Measurements from ENCODE around the gene L1CAM. TPM values are rescaled to one million over a fixed set of nuclear protein-coding genes. Genes with fewer than 3 reads are reported as not detected.

The L1CAM gene
- total RNA-seq, 2 donors from 2014 or later, result 1.1 to 1.8 TPM

- Mint-ChIP-seq H3K36me3 (no peaks in the 10 kb centered on the region), H3K27ac (no peak overlapping the region), H3K9me3 (no peaks in the 10 kb centered on the region)
- DNase-seq (ENCODE audit: low spot score in 2 of 2), result no peak
- no peak for ATAC-seq
Observed at GRCh38 chrX:153864561-153865320, 21.2 kb downstream of the L1CAM start.

- no peaks in the 10 kb centered on the region for H3K36me3 Mint-ChIP-seq
- H3K9me3 Mint-ChIP-seq, result no peaks in the 10 kb centered on the region
- DNase-seq (ENCODE audit: low spot score in 2 of 2) (no peak), ATAC-seq (no peak)
- H3K27ac Mint-ChIP-seq, result no peak overlapping the region
Observed at GRCh38 chrX:153864101-153864500, 21.9 kb downstream of the L1CAM start.

- Mint-ChIP-seq H3K9me3 (no peaks in the 10 kb centered on the region), H3K36me3 (no peaks in the 10 kb centered on the region), H3K27ac (no peak overlapping the region)
- ATAC-seq (no peak), DNase-seq (ENCODE audit: low spot score in 2 of 2) (no peak)
Observed at GRCh38 chrX:153863251-153863991, 22.6 kb downstream of the L1CAM start.

DNA sequence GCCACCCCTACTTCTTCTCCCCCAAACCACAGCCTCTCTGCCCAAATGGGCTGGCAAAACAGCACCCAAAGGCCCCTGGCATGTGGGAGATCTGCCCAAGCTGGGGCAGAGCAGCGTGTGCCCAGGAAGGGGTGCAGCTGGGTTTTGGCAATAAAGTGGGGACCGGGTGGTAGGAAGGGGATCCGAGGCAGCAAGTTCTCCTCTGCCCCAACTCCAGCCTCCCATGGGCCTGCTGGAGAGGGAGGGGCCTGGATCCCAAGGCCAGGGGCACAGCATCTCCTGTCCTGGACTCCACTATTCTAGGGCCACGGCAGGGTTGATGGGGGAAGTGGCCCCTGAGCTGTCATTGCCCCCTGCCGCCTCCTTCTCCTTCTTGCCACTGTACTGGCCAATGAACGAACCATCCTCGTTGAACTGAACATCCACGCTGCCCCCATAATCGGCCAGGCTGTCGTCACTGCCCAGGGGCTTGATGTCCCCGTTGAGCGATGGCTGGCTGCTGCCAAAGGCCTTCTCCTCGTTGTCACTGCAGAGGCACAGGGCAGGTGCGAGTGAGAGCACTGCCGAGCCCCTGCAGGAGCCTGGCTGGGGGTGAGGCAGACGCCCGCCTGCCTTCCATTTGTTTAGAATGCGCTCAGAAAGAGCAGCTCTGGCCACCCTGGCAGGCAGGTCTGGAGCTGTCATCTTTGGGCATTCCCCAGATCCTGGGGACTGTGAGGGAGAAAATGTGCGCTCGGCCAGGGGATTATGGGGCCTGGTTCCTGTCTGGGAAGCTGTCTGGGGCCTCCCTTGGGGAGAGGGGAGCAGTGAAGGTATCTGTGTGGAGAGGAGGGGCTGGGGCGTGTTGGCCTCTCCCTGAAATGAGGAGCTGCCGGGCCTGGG is 23.4 kb downstream of the L1CAM start:
- Mint-ChIP-seq H3K9me3 (no peaks in the 10 kb centered on the region), H3K36me3 (no peaks in the 10 kb centered on the region), H3K27ac (no peak overlapping the region)
- no peak for DNase-seq (ENCODE audit: low spot score in 2 of 2)
- no peak for ATAC-seq

DNA sequence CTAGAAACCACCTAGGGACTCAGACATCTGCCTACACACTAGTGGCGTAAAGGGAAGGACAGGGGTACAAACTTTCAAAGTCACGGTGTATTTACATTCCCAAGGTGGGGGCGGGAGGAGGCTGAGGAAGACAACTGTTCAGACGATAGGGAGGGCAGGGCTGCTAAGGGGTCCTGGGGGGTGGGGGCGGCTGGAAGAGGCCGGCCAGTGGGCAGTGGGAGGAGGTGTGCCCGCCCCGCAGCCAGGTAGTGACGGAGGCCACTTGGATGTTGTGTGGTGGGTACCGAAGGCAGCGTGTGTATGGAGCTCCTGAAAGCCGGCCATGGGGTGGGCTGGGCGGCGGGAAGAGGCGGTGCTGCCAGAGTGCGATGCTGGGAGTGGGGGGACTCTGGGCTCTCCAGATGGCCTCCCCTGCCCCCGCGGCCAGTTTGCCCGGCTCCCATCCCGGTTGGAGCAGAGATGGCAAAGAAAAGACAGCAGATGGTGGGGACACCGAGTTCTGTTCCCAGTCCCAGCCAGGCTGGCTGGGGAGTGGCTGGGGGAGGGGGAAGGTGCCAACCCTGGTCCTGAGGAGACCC is 24.2 kb downstream of the L1CAM start:
- no peaks in the 10 kb centered on the region for H3K36me3 Mint-ChIP-seq
- H3K27ac Mint-ChIP-seq, result no peak overlapping the region
- H3K9me3 Mint-ChIP-seq, result no peaks in the 10 kb centered on the region
- DNase-seq (ENCODE audit: low spot score in 2 of 2), result no peak
- ATAC-seq, result no peak

- H3K36me3 Mint-ChIP-seq, result no peaks in the 10 kb centered on the region
- ATAC-seq, result no peak
- H3K27ac Mint-ChIP-seq, result no peak overlapping the region
- DNase-seq (ENCODE audit: low spot score in 2 of 2), result no peak
- H3K9me3 Mint-ChIP-seq, result no peaks in the 10 kb centered on the region
Observed at GRCh38 chrX:153861151-153861550, 24.8 kb downstream of the L1CAM start.

DNA sequence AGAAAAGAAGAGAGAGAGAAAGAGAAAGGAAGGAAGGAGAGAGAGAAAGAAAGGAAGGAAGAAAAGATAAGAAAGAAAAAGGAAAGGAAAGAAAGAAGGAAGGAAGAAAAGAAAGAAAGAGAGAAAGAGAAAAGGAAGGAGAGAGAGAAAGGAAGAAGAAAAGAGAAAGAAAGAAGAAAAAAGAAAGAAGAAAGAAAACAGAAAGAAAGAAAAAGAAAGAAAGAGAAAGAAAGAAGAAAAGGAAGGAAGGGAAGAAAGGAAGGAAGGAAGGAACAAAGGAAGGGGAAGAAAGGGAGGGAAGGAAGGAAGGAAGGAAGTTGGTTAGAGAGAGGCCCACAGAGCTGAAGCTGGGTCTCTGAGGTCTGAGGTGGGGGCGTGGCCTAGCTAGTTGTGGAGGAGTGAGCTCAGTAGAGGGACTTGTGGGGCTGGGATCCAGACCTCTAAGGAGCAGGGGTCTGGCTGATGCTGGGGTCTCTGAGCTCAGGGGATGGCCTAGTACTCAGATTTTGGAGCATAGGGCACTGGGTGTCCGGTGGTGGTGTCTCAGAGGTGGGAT is 28.5 kb downstream of the L1CAM start:
- no peak for DNase-seq (ENCODE audit: low spot score in 2 of 2)
- no peaks in the 10 kb centered on the region for H3K36me3 Mint-ChIP-seq
- no peak overlapping the region for H3K27ac Mint-ChIP-seq
- ATAC-seq, result no peak
- no peaks in the 10 kb centered on the region for H3K9me3 Mint-ChIP-seq

DNA sequence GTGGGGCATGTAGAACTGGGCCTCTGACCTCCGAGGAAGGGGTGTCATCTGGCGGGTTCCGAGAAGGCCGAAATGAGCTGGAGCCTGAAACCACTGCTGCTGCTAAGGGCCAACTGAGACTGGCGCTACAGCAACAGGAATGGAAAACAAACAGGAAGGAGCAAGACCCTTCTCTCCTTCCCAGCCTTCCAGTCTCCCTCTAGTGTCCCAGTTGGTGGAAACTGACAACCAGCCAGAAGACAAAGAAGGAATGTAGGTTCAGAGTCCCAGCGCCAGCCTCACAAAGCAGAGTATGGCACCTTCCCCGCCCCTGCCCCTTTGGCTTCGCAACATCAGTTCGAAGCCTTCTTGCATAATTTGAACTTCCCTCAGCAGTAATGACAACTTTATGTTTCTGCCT is 31.3 kb downstream of the L1CAM start:
- H3K9me3 Mint-ChIP-seq, result no peaks in the 10 kb centered on the region
- no peaks in the 10 kb centered on the region for H3K36me3 Mint-ChIP-seq

GRCh38 chrX:153853902-153854267 is 32.1 kb downstream of the L1CAM start:
- Mint-ChIP-seq H3K9me3 (no peaks in the 10 kb centered on the region), H3K27ac (no peak overlapping the region), H3K36me3 (no peaks in the 10 kb centered on the region)
- DNase-seq (ENCODE audit: low spot score in 2 of 2), result no peak
- no peak for ATAC-seq

More for the DNA sequence above, 31.3 kb downstream of the L1CAM start:
- DNase-seq (ENCODE audit: low spot score in 2 of 2) (no peak), ATAC-seq (no peak)
- H3K27ac Mint-ChIP-seq, result no peak overlapping the region

- no peaks in the 10 kb centered on the region for H3K9me3 Mint-ChIP-seq
- no peaks in the 10 kb centered on the region for H3K36me3 Mint-ChIP-seq
- ATAC-seq, result no peak
- no peak overlapping the region for H3K27ac Mint-ChIP-seq
- no peak for DNase-seq (ENCODE audit: low spot score in 2 of 2)
Observed at GRCh38 chrX:153853180-153853901, 32.6 kb downstream of the L1CAM start.

DNA sequence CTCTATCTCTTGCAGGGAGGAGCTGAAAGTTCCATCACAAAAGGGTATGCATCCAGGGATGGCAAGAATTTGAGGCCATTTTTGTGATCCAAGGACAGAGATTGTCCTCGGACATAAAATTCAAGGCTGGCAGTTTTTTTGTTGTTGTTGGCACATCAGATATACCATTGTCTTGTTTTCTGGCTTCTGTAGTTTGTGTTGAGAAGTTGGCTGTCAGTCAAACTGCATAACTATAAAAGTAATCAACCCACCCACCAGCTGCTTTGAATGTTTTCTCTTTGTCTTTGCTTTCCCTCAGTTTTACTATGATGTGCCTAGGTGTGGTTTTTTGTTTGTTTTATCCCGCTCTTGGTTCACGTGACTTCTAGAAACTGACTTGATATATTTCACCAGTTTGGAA is 34.0 kb downstream of the L1CAM start:
- H3K27ac Mint-ChIP-seq, result no peak overlapping the region
- H3K36me3 Mint-ChIP-seq, result no peaks in the 10 kb centered on the region
- no peaks in the 10 kb centered on the region for H3K9me3 Mint-ChIP-seq
- DNase-seq (ENCODE audit: low spot score in 2 of 2), result no peak
- no peak for ATAC-seq

DNA sequence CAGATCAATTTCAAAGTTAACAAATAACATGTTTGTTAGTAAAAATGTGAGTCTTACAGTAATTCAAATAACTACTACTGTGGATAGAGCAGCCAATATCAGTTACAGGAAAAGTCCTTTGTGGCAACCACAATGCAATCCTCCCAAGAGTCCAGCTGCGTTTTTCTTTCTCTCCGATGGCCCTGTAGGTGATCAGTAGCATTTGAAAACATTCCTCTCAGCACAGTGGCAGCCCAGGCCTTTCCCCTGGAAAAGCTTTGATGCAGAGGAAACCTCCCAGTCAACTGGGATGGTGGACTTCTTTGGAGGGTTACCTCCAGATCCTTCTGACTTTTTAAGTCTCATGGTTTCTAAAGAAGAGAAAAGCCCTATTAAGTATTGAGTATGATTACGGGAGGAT is 37.6 kb downstream of the L1CAM start:
- Mint-ChIP-seq H3K9me3 (no peaks in the 10 kb centered on the region), H3K36me3 (no peaks in the 10 kb centered on the region), H3K27ac (no peak overlapping the region)
- ATAC-seq (no peak), DNase-seq (ENCODE audit: low spot score in 2 of 2) (no peak)

DNA sequence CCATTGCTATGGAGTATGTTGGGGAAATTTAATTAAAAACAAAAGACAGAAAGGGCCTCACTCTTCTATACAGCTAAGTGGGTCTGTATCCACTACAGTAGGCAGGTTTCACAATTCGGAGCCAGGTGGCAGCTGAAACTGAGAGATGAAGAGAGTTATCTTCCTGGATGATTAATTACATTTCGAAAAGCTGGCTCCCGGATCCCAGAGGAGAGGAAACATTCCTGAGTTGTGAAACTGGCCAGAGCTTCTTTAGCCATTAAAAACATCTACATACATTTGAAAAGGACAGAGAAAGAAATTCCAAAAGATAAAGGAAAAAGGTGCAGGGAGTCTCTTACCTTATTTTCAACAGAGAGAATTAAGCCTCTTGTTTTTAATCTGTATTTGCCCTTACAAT is 40.1 kb downstream of the L1CAM start:
- DNase-seq (ENCODE audit: low spot score in 2 of 2) (no peak), ATAC-seq (no peak)
- Mint-ChIP-seq H3K27ac (no peak overlapping the region), H3K36me3 (no peaks in the 10 kb centered on the region), H3K9me3 (no peaks in the 10 kb centered on the region)

- ATAC-seq, result no peak
- DNase-seq (ENCODE audit: low spot score in 2 of 2), result no peak
- Mint-ChIP-seq H3K36me3 (no peaks in the 10 kb centered on the region), H3K9me3 (no peaks in the 10 kb centered on the region), H3K27ac (no peak overlapping the region)
Observed at GRCh38 chrX:153845195-153845594, 40.8 kb downstream of the L1CAM start.

DNA sequence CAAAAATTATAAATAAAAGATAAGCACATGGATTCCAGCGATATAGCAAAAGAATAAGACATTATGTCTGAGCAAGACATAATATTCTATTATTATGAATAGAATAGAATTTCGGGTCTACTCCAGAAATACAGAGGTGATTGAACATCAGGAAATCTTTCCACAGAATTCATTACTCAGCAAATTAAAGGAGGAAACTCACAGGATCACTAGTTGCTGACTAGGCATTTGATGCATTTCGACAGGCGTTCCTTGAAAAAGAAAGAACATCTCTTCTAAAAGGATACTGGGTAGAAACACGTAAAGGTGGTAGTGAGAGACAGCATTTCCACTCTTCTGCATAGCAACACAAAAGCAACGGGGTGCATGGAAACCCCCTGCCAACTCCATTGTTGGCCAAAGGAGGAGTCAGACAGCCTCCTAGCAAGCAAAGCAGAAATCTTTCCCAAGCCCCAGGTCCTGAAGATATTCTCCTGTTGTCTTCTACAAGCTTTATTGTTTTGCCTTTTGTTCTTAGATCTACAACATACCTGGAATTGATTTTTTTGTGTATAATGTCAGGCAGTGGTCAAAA is 41.4 kb downstream of the L1CAM start:
- Mint-ChIP-seq H3K9me3 (no peaks in the 10 kb centered on the region), H3K27ac (no peak overlapping the region), H3K36me3 (no peaks in the 10 kb centered on the region)
- no peak for DNase-seq (ENCODE audit: low spot score in 2 of 2)
- ATAC-seq, result no peak

- Mint-ChIP-seq H3K36me3 (no peaks in the 10 kb centered on the region), H3K27ac (no peak overlapping the region), H3K9me3 (no peaks in the 10 kb centered on the region)
- ATAC-seq (no peak), DNase-seq (ENCODE audit: low spot score in 2 of 2) (no peak)
Observed at GRCh38 chrX:153836921-153837320, 49.1 kb downstream of the L1CAM start.

All from activated naive CD4-positive, alpha-beta T cell treated with anti-CD3 and anti-CD28 coated beads, Interleukin-2, amount 50 U/mL, for 72 hours (primary cell).